A673 (cell line): Measurements from ENCODE around the gene IER3.

ENCODE experiments used
- CTCF ChIP-seq: fragments of 300-800, 200-600 bp; sonication (generic); conservative IDR thresholded peaks from 2 replicates; pipeline ENCODE4 v1.5.1; 2017; ENCODE audit warnings: low read depth, mild to moderate bottlenecking, antibody characterized with exemption, low read length, moderate library complexity, mixed read lengths
- EZH2 ChIP-seq: fragments of 200-600 bp; sonication (generic); IDR thresholded peaks from 2 replicates; pipeline ENCODE4 v1.6.1; 2017; ENCODE audit warnings: borderline replicate concordance, low read depth, mild to moderate bottlenecking, mixed read lengths, antibody characterized with exemption, low read length; ENCODE audit not compliant: poor library complexity, severe bottlenecking

DNA sequence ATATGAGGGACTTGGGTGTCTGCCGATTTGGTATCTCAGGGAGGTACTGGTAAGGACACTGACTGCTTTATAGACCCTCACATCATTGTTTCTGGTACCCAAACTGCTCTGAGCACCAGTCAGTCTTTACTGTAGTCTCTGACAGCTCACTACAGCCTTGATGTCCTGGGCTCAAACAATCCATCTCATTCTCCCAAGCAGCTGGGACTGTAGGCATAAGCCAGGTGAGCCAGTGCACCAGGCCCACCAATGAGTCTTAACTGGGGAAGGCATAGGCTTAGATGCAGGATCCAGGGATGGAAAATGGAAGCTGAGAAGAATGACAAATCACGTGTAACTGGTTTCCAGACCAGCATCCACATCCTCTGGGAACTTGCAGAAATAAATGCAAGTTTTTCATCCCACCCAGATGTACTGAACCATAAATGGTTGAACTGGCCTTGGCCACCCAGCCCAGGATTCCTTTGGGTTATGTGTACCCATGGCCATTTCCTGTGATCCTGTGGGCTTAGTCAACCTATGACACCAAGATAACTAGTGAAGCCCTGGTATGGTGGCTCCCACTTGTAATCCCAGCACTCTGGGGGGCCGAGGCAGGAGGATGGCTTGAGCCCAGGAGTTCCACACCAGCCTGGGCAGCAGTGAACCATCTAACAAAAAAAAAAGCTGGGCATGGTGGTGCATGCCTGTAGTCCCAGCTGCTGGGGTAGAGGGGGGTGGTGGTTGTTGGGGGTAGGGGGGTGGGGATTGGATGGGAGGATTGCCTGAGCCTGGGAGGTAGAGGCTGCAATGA, 18.4 kb downstream of the IER3 start:
- TF ChIP-seq EZH2 (no peak), CTCF (no peak)
